Spleen (tissue), 11 donors: ENCODE results near the gene NECTIN1. TPM values are rescaled to one million over a fixed set of nuclear protein-coding genes. Genes with fewer than 3 reads are reported as not detected.

ENCODE experiments used
- DNase-seq: peaks from one replicate; pipeline ENCODE4 v3.0.0-alpha.2; 2020
- H3K27ac ChIP-seq, 8 donors: fragments of 200-600 bp; sonication (generic) in 7 of 8; 1 replicate in 4 of 8; 2 replicates in 4 of 8; pipeline versions ENCODE4 v1.5.0 to v1.8.0; 2016 to 2021; ENCODE audit warnings: inconsistent platforms in 4 of 8, mild to moderate bottlenecking in 4 of 8, moderate library complexity in 1 of 8
- H3K27me3 ChIP-seq, 7 donors: fragments of 200-600 bp; sonication (generic) in 6 of 7; replicated peaks in 1 of 7; 1 replicate in 4 of 7; 2 replicates in 3 of 7; pipeline versions ENCODE4 v1.5.0 to v1.8.0; 2016 to 2021; ENCODE audit warnings: inconsistent platforms in 3 of 7, mild to moderate bottlenecking in 1 of 7
- H3K36me3 ChIP-seq, 6 donors: fragments of 200-600 bp; sonication (generic) in 5 of 6; 1 replicate in 4 of 6; 2 replicates in 2 of 6; pipeline versions ENCODE4 v1.5.0 to v1.8.0; 2016 to 2021; ENCODE audit warnings: inconsistent platforms in 2 of 6
- H3K4me1 ChIP-seq, 6 donors: fragments of 200-600 bp; sonication (generic) in 5 of 6; 1 replicate in 3 of 6; 2 replicates in 3 of 6; pipeline versions ENCODE4 v1.5.0 to v1.8.0; 2016 to 2021; ENCODE audit warnings: inconsistent platforms in 3 of 6
- H3K4me3 ChIP-seq, 8 donors: fragments of 200-600 bp; sonication (generic) in 7 of 8; 1 replicate in 4 of 8; 2 replicates in 4 of 8; pipeline versions ENCODE4 v1.5.0 to v1.8.0; 2016 to 2021; ENCODE audit warnings: inconsistent platforms in 4 of 8, mild to moderate bottlenecking in 4 of 8, moderate library complexity in 2 of 8
- H3K9me3 ChIP-seq, 8 donors: fragments of 200-600 bp; sonication (generic) in 7 of 8; 1 replicate in 4 of 8; 2 replicates in 4 of 8; pipeline versions ENCODE4 v1.5.0 to v1.8.0; 2016 to 2021; ENCODE audit warnings: inconsistent platforms in 4 of 8
- CTCF ChIP-seq, 11 experiments: fragments of 200-600 bp in 7 of 11; fragments of 450-650 bp in 4 of 11; sonication (generic) in 4 of 11; IDR thresholded peaks in 8 of 11; conservative IDR thresholded peaks in 3 of 11; 1 replicate in 7 of 11; 2 replicates in 4 of 11; pipeline versions ENCODE4 v1.4.0 to v1.8.0; 2016 to 2021; ENCODE audit warnings: antibody characterized with exemption in 11 of 11, inconsistent platforms in 4 of 11, mild to moderate bottlenecking in 1 of 11
- POLR2A ChIP-seq, 3 donors: fragments of 450-650 bp; IDR thresholded peaks; one replicate each; pipeline ENCODE4 v1.5.1; 2017; ENCODE audit warnings: antibody characterized with exemption in 3 of 3, mild to moderate bottlenecking in 1 of 3
- POLR2AphosphoS5 ChIP-seq, 3 donors: sonication (generic); formaldehyde crosslinking; IDR thresholded peaks; one replicate each; pipeline ENCODE4 v1.5.1; 2017; ENCODE audit warnings: antibody characterized with exemption in 3 of 3
- WGBS, 5 donors: extraction: QIAGEN DNeasy Blood & Tissue Kit in 3 of 5; methylation state at CpG; one replicate each; pipeline versions ENCODE4 v1.1.5 to v1.1.7; 2013 to 2018; 5-methylcytosine and 5-hydroxymethylcytosine counted together
- intact Hi-C: fragments of 100-400 bp; cut with DNase I; formaldehyde crosslinking; loops from one replicate; pipeline ENCODE4 v1.15.0; 2023; ENCODE audit warnings: low total_unique reads
- polyA plus RNA-seq, 3 donors: library from polyadenylated mRNA; stranded (reverse); fragments of 200-250 nt; gene quantifications; one replicate each; pipeline ENCODE4 v1.2.1, GENCODE V29; 2013
- total RNA-seq, 7 donors: library from RNA; depleted of rRNA in 3 of 7; stranded (reverse); fragments of >200 nt in 3 of 7; fragmentation: NEBNext Ultra II Directional in 4 of 7; extraction: Animal tissue kit (Norgen Biotek cat#: 25700) in 4 of 7; gene quantifications; one replicate each; pipeline versions ENCODE4 v1.1.0 to v1.2.1, GENCODE V29; 2016 to 2021
- donor health status: healthy with polysubstance abuse.
- donor health status: DM: no; HTN: no; CAD: no; lungs with moderate emphysema.
- donor health status: DM: no; HTN: no; CAD: no.
- donor health status: Bipolar disorder and iron deficiency.
- donor health status: healthy.
- donor health status: DM: no; HTN: no; CAD: no.
- donor health status: DM: yes; HTN: yes; CAD: no.

Gene NECTIN1
- total and polyA plus RNA-seq, 10 donors = 0.67 to 16.2 (median 5.8) TPM

- no peak for DNase-seq
- Histone ChIP-seq H3K4me1 (peaks cover 0 to 99% (median 35%) of the 10 kb centered on the region in 6 donors), H3K36me3 (no peaks in the 10 kb centered on the region), H3K4me3 (no peak overlapping the region), H3K27me3 (no peaks in the 10 kb centered on the region), H3K27ac (peak overlapping the region in 1 of 8 donors; percentile 19), H3K9me3 (no peaks in the 10 kb centered on the region)
- TF ChIP-seq CTCF (IDR thresholded peaks at IDR 0.05 in 8 of 11, conservative IDR thresholded peaks at IDR 0.05 in 3 of 11) (no peak), POLR2AphosphoS5 (IDR thresholded peaks at IDR 0.05) (no peak), POLR2A (IDR thresholded peaks at IDR 0.05) (no peak)
- 44 to 77% (median 59%) methylated on average over 4 of the region's 4 CpGs for WGBS, 5 donors
- intact Hi-C loops = no loop called here
Measured at GRCh38 chr11:119688356-119688755, 40.6 kb downstream of the NECTIN1 start.

GRCh38 chr11:119687373-119688046 is 41.5 kb downstream of the NECTIN1 start:
- peak overlapping the region in 3 of 8 donors; percentile 19 to 32 (median 23) for H3K27ac ChIP-seq
- no peaks in the 10 kb centered on the region for H3K36me3 ChIP-seq
- H3K9me3 ChIP-seq = no peaks in the 10 kb centered on the region
- H3K4me1 ChIP-seq = peaks cover 0 to 91% (median 31%) of the 10 kb centered on the region in 6 donors
- no peaks in the 10 kb centered on the region for H3K27me3 ChIP-seq
- no peak for DNase-seq
- no peak for TF ChIP-seq POLR2A (IDR thresholded peaks at IDR 0.05)
- TF ChIP-seq CTCF (IDR thresholded peaks at IDR 0.05 in 8 of 11, conservative IDR thresholded peaks at IDR 0.05 in 3 of 11) = no peak
- no peak for TF ChIP-seq POLR2AphosphoS5 (IDR thresholded peaks at IDR 0.05)
- H3K4me3 ChIP-seq = no peak overlapping the region
- intact Hi-C loops = no loop called here
- 69 to 83% (median 75%) methylated on average over 15 of the region's 15 CpGs for WGBS, 5 donors

GRCh38 chr11:119686177-119686882 is 42.7 kb downstream of the NECTIN1 start:
- no peak overlapping the region for H3K27ac ChIP-seq
- H3K9me3 ChIP-seq = no peaks in the 10 kb centered on the region
- no peaks in the 10 kb centered on the region for H3K36me3 ChIP-seq
- intact Hi-C loops = no loop called here
- peaks cover 0 to 88% (median 27%) of the 10 kb centered on the region in 6 donors for H3K4me1 ChIP-seq
- no peak for DNase-seq
- WGBS, 5 donors = 70 to 88% (median 77%) methylated on average over 19 of the region's 19 CpGs
- no peaks in the 10 kb centered on the region for H3K27me3 ChIP-seq
- TF ChIP-seq POLR2A (IDR thresholded peaks at IDR 0.05) (no peak), CTCF (IDR thresholded peaks at IDR 0.05 in 8 of 11, conservative IDR thresholded peaks at IDR 0.05 in 3 of 11) (no peak), POLR2AphosphoS5 (IDR thresholded peaks at IDR 0.05) (no peak)
- H3K4me3 ChIP-seq = no peak overlapping the region

GRCh38 chr11:119685111-119685746 is 43.8 kb downstream of the NECTIN1 start:
- DNase-seq = no peak
- Histone ChIP-seq H3K4me3 (no peak overlapping the region), H3K36me3 (no peaks in the 10 kb centered on the region), H3K4me1 (peaks cover 0 to 88% (median 30%) of the 10 kb centered on the region in 6 donors), H3K27ac (peak overlapping the region in 4 of 8 donors; percentile 6 to 52 (median 32)), H3K27me3 (no peaks in the 10 kb centered on the region), H3K9me3 (no peaks in the 10 kb centered on the region)
- 80 to 92% (median 83%) methylated on average over 12 to 13 of the region's 13 CpGs for WGBS, 5 donors
- intact Hi-C loops = no loop called here
- TF ChIP-seq CTCF (IDR thresholded peaks at IDR 0.05 in 8 of 11, conservative IDR thresholded peaks at IDR 0.05 in 3 of 11) (no peak), POLR2AphosphoS5 (IDR thresholded peaks at IDR 0.05) (peak in 1 of 3 donors; percentile 29), POLR2A (IDR thresholded peaks at IDR 0.05) (no peak)
